Measurements from ENCODE around the gene FAM76A. TPM values are rescaled to one million over a fixed set of nuclear protein-coding genes. Genes with fewer than 3 reads are reported as not detected.
"Not testable (repeated sequence)": the region's sequence is repeated elsewhere in the genome, so short reads cannot be mapped to it uniquely, and the experiment has no call there.

The FAM76A gene
- total RNA-seq: 10.7 and 13.5 TPM in 2 replicates

DNA sequence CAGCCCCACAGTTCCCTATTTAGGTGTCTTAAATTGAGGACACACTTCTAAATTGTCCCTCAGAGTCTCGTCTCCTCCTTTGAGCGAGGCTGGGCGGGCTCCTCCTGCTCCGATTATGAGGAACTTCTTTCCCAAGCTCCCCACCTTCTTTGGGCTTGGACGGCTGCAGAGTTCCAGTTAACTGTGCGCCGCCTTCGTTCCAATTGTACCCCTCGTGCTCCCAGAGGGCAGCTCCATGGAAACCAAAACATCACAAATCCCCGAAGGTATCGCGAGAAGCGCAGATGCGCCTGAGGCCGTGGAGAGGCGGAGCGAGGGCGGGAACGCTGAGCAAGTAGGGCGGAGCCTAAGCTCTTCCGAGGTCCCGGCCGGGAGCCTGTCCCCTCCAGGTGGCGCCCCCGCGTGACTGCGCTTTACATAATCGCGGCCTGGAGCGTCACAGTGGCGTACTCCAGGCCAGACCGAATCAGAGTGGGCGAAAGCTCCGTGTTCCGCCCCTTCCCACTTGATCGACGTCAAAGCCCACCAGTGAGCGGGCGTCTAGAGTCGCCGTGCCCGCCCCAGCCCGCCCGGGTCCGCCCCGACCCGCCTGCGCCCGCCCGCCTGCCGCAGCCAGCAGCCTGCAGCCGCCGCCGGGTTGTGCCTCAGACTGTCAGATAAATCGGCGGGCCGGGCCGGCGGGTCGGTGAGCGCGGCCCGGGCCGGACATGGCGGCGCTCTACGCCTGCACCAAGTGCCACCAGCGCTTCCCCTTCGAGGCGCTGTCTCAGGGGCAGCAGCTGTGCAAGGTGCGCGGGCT is at the start of gene FAM76A:
FAM76A (plus strand) TSS at position 588 of the 799 bp plus-strand sequence; CDS start at position 708, 120 bp downstream.
- TF ChIP-seq, protein P1, sequence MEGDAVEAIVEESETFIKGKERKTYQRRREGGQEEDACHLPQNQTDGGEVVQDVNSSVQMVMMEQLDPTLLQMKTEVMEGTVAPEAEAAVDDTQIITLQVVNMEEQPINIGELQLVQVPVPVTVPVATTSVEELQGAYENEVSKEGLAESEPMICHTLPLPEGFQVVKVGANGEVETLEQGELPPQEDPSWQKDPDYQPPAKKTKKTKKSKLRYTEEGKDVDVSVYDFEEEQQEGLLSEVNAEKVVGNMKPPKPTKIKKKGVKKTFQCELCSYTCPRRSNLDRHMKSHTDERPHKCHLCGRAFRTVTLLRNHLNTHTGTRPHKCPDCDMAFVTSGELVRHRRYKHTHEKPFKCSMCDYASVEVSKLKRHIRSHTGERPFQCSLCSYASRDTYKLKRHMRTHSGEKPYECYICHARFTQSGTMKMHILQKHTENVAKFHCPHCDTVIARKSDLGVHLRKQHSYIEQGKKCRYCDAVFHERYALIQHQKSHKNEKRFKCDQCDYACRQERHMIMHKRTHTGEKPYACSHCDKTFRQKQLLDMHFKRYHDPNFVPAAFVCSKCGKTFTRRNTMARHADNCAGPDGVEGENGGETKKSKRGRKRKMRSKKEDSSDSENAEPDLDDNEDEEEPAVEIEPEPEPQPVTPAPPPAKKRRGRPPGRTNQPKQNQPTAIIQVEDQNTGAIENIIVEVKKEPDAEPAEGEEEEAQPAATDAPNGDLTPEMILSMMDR (IDR thresholded peaks at IDR 0.05; ENCODE audit: insufficient read depth, low read length, poor library complexity, severe bottlenecking): peak; percentile 49
- Histone ChIP-seq H3K4me3 (ENCODE audit: low read depth, low read length) (peak within 1 kb of the TSS; percentile 72), H3K27me3 (ENCODE audit: control insufficient read depth, insufficient read depth, low read length) (no peaks in the 10 kb centered on the region), H3K36me3 (ENCODE audit: control insufficient read depth, insufficient read depth, low read length) (no peaks in the 10 kb centered on the region)
- peak; percentile 90 for DNase-seq (ENCODE audit: low read depth)

DNA sequence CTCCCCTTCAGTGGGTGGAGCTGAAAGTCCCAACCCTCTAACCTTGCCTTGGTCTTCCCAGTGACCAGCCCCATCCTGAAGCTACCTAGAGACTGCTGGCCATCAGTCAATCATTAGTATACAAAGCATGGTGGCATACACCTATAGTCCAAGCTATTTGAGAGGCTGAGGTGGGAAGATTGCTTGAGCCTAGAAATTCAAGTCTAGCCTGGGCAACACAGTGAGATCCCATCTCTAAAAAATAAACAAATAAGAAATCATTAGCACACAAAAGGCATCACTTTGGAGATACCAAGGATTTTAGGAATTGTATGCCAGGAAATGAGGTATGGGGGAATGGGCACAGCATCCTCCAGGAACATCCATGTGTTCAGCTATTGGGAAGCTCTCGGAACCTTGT is 49.4 kb upstream of the FAM76A start:
- H3K4me3 ChIP-seq (ENCODE audit: low read depth, low read length): no peak overlapping the region
- H3K36me3 ChIP-seq (ENCODE audit: control insufficient read depth, insufficient read depth, low read length): no peaks in the 10 kb centered on the region
- no peak for DNase-seq (ENCODE audit: low read depth)
- TF ChIP-seq, protein P1 (IDR thresholded peaks at IDR 0.05; ENCODE audit: insufficient read depth, low read length, poor library complexity, severe bottlenecking): no peak
- H3K27me3 ChIP-seq (ENCODE audit: control insufficient read depth, insufficient read depth, low read length): no peaks in the 10 kb centered on the region

DNA sequence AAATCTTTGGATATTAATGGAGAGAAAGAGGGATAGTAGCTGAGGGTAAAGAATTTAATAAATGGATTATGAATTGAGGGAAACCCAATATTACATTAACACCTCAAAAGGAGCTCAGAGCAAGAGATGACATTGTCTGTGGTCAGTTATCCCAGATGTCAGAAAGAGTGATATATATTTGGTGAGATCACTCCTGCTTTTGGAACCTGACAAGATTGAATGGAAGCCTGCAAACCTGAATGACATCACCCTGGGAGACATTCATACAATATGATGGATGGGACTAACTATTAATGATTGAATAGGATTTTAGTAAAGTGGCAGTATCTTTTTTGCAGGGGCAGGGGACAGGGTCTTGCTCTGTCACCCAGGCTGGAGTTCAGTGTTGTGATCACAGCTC is 47.0 kb upstream of the FAM76A start:
- TF ChIP-seq, protein P1 (IDR thresholded peaks at IDR 0.05; ENCODE audit: insufficient read depth, low read length, poor library complexity, severe bottlenecking): no peak
- H3K36me3 ChIP-seq (ENCODE audit: control insufficient read depth, insufficient read depth, low read length): no peaks in the 10 kb centered on the region
- DNase-seq (ENCODE audit: low read depth): no peak
- no peaks in the 10 kb centered on the region for H3K27me3 ChIP-seq (ENCODE audit: control insufficient read depth, insufficient read depth, low read length)
- H3K4me3 ChIP-seq (ENCODE audit: low read depth, low read length): no peak overlapping the region

DNA sequence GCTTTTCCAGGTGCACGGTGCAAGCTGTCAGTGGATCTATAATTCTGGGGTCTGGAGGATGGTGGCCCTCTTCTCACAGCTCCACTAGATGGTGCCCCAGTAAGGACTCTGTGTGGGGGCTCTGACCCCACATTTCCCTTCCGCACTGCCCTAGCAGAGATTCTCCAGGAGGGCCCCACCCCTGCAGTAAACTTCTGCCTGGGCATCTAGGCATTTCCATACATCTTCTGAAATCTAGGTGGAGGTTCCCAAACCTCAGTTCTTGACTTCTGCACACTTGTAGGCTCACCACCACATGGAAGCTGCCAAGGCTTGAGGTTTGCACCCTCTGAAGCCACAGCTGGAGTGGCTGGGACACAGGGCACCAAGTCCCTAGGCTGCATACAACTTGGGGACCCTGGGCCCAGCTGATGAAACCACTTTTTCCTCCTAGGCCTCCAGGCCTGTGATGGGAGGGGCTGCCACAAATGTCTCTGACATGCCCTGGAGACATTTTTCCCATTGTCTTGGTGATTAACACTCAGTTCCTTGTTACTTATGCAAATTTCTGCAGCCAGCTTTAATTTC is 45.5 kb upstream of the FAM76A start:
- DNase-seq (ENCODE audit: low read depth); H3K27me3 ChIP-seq (ENCODE audit: control insufficient read depth, insufficient read depth, low read length); H3K36me3 ChIP-seq (ENCODE audit: control insufficient read depth, insufficient read depth, low read length); H3K4me3 ChIP-seq (ENCODE audit: low read depth, low read length): not testable (repeated sequence)

DNA sequence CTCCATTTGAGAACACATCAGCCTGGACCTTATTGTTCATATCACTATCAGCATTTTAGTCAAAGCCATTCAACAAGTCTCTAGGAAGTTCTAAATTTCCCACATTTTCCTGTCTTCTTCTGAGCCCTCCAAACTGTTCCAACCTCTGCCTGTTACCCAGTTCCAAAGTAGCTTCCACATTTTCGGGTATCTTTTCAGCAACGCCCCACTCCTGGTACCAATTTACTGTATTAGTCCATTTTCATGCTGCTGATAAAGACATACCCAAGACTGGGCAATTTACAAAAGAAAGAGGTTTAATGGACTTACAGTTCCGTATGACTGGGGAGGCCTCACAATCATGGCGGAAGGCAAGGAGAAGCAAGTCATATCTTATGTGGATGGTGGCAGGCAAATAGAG is 44.2 kb upstream of the FAM76A start:
- H3K4me3 ChIP-seq (ENCODE audit: low read depth, low read length); DNase-seq (ENCODE audit: low read depth); H3K27me3 ChIP-seq (ENCODE audit: control insufficient read depth, insufficient read depth, low read length); H3K36me3 ChIP-seq (ENCODE audit: control insufficient read depth, insufficient read depth, low read length): not testable (repeated sequence)

DNA sequence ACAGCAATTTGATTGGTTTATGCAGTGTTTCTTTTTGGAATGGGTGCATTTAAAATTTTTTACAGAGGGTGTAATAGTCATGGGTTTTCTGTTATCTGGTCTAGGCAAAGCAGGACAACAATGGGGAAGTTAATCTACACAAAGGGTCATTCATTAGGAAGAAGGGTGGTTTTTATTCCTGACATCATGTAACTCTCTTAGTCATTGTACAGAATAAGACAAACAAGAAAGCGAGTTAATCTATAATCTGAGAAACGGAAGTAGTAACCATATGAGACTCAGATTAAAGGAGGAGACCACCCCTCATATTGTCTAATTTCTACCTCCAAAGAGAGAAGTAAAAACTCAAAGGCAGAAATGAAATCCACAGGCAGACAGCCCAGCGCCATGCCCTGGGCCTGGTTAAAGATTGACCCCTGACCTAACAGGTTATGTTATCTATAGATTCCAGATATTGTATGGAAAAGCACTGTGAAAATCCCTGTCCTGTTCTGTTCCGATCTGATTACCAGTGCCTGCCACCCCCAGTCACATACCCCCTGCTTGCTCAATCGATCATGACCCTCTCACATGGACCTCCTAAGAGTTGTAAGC is 43.3 kb upstream of the FAM76A start:
- no peak overlapping the region for H3K4me3 ChIP-seq (ENCODE audit: low read depth, low read length)
- DNase-seq (ENCODE audit: low read depth): no peak
- H3K36me3 ChIP-seq (ENCODE audit: control insufficient read depth, insufficient read depth, low read length): no peaks in the 10 kb centered on the region
- TF ChIP-seq, protein P1 (IDR thresholded peaks at IDR 0.05; ENCODE audit: insufficient read depth, low read length, poor library complexity, severe bottlenecking): no peak
- H3K27me3 ChIP-seq (ENCODE audit: control insufficient read depth, insufficient read depth, low read length): peaks cover 11% of the 10 kb centered on the region

Measured in kidney epithelial cell (primary cell).